Measurements from ENCODE around the gene COX14.
"Not testable (repeated sequence)": the region's sequence is repeated elsewhere in the genome, so short reads cannot be mapped to it uniquely, and the experiment has no call there.

- not testable (repeated sequence) for TF ChIP-seq CTCF (conservative IDR thresholded peaks at IDR 0.05; ENCODE audit: low read depth, low read length); EZH2 (IDR thresholded peaks at IDR 0.05; ENCODE audit: low read length, unreplicated experiment); EZH2phosphoT487 (IDR thresholded peaks at IDR 0.05; ENCODE audit: borderline replicate concordance, low read length)
Observed at GRCh38 chr12:50084409-50084774, 27.6 kb upstream of the COX14 start.
